HG02970 (cell line): ENCODE measurements around the gene LRTM2.
"Not testable (repeated sequence)": the region's sequence is repeated elsewhere in the genome, so short reads cannot be mapped to it uniquely, and the experiment has no call there.

ENCODE experiments used
- ATAC-seq: cut with Tn5 transposase; IDR thresholded peaks from one replicate; pipeline ENCODE4 v1.9.1; 2021; ENCODE audit warnings: mild to moderate bottlenecking, moderate library complexity, moderate number of reproducible peaks; ENCODE audit not compliant: unreplicated experiment, low FRiP score

The LRTM2 gene

DNA sequence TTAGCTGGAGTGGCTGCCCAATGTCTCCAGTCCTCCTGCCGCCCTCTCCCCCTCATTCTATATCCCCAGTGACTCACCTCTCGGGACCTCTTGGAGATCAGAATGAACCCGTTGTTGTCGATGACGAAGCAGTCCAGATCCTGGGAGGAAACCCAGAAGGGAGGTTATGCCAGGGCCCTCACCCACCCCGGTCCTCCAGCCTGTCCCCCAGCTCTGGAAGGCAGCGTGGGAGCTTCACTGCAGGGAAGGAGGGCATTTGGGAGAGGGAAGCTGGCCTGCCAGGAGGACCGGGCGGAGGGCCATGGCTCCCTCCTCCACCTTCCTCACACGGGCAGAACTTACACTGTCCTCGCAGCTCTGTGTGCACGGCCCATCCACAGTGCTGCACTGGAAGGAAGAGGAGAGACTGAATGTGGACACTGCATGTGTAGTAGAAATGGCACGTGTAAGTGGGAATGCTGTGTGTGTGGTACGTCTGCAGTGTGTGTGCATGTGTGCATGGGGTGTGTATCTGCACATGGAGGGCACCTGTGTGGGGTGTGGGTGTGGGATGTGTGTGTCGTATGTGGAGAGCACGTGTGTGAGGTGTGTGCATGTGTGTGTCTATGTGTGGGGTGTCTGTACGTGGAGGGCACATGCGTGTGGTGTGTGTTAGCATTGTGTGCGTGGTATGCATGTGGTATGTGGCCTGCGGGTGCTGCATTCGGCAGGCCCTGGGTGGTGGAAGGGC, 10.0 kb upstream of the LRTM2 start:
- no peak for ATAC-seq

DNA sequence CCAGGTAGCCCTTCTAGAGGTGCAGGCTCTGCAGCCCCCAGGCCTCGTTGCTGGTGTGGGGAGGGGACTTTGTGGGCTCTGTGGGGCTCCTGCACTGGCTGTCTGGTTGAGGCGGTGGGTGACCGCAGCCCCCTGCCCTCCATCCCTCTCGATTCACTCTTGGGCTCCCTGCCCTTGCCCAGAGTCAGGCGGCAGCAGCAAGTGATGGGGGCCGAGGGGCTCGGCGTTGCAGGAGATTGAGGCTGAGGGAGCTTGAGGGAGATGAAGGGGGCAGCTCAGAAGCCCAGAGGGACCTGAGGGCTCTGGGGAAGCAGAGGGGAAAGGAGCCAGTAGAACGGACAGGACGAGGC, 9.5 kb upstream of the LRTM2 start:
- ATAC-seq, result no peak

DNA sequence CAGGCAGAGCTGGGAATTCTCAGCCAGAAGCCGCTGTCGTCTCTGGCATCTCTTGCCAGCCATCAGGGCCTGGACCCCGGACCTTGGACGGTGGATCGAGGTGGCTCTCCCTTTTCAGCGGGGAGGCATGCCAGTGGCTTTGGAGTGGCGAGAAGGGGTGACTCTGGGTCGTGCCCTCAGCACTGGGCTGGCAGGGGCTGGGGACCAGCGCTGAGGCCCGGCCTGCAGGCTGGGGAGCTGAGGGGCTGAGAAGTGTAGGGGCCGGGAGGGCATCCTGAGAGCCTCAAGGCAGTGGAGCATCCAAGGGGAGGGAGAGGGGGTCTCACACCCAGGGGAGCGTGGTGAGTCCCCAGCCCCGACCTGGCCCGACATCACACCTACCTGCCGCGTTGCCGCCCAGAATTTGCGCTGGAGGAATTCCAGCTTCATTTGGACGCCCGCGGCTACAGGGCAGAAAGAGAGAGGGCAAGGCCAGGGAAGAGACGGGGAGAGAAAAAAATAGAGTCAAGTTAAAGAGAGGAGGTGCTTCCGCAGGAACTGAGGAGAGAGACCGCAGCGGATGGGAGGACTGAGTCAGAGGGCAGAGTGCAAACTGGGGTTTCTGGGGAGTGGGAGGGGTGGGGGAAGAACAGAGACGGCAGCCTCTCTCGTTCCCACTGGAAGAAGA, 9.0 kb upstream of the LRTM2 start:
- no peak for ATAC-seq

- ATAC-seq, result no peak
Measured at GRCh38 chr12:1811948-1812291, 8.4 kb upstream of the LRTM2 start.

DNA sequence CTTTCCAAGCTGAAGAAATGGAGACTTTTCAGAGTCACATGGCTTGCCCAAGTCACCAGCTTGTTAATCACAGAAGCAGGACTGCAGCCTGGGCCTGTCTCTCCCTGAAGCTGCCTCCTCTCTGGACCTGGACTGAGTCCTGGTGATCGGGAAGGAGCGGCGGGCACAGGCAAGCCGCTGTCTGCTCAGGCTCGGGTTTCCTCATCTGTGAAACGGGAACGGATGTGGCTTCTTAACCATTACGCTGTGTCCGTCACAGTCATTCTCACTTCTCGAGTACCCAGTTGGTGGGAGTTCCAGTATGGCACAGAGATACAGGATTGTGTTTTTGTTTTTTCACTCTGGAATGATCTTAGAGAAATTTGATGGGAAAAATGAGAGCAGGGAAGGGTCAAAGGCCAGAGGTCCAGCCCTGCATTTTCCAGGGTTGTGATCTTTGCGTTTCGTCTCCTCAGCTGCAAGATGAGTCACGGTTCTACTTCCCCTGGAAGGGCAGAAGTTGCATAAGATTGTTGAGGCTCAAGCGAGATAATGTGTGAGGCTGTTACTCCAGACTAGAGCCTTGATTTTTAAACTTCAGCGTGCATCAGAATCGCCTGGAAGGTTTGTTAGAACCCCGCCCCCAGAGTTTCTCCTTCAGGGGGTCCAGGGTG, 7.6 kb upstream of the LRTM2 start:
- ATAC-seq, result no peak

- no peak for ATAC-seq
Measured at GRCh38 chr12:1814266-1814665, 6.1 kb upstream of the LRTM2 start.

DNA sequence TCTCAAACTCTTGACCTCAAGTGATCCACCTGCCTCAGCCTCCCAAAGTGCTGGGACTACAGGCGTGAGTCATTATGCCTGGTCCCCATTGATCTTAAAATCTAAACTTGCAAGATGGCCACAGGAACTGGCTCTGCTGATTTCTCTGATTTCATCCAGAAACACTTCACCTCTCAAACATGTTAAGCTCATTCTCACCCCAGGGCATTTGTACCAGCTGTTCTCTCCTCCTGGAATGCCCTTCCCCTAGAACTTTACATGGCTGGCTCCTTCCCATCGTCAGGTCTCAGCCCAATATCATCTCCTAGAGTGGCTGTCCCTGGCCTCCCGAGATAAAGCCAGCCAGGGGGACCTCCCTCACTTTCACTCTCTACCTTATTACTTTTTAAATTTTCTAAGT, 5.3 kb upstream of the LRTM2 start:
- no peak for ATAC-seq

GRCh38 chr12:1815814-1816729, 4.3 kb upstream of the LRTM2 start:
- no peak for ATAC-seq

DNA sequence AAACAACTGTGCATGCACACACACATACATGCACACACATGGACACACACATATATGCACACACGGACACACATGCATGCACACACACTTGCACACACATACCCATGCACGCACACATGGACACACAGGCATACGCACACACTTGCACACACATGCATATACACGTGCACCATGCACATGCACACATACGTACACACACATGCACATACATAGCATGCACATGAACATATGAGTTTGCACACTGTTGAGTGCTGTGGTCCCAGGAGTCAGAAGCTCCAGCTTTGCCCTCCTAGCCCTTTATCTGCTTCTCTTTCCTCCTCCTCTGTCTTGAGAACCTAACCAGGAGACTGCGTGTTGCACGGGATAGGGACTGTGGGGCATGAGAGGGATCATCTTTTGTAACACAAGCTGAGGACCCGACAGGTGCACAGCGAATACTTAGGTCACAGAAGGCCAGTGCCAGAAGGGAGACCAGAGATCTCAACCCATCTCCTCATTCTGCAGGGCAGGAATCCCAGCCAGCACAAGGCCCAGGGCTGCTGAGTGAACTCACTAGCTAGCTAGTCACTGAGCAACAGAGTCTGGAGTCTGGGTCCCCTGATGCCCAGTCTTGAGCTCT, 3.5 kb upstream of the LRTM2 start:
- no peak for ATAC-seq

DNA sequence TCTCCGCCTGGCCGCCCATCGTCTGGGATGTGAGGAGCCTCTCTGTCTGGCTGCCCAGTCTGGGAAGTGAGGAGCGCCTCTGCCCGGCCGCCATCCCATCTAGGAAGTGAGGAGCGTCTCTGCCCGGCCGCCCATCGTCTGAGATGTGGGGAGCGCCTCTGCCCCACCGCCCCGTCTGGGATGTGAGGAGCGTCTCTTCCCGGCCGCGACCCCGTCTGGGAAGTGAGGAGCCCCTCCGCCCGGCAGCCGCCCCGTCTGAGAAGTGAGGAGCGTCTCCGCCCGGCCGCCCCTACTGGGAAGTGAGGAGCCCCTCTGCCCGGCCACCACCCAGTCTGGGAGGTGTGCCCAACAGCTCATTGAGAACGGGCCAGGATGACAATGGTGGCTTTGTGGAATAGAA, 2.4 kb upstream of the LRTM2 start:
- not testable (repeated sequence) for ATAC-seq

- ATAC-seq, result no peak
Measured at GRCh38 chr12:1819050-1819449, 1.3 kb upstream of the LRTM2 start.

- no peak for ATAC-seq
Measured at GRCh38 chr12:1819571-1819970, 794 bp upstream of the LRTM2 start.

DNA sequence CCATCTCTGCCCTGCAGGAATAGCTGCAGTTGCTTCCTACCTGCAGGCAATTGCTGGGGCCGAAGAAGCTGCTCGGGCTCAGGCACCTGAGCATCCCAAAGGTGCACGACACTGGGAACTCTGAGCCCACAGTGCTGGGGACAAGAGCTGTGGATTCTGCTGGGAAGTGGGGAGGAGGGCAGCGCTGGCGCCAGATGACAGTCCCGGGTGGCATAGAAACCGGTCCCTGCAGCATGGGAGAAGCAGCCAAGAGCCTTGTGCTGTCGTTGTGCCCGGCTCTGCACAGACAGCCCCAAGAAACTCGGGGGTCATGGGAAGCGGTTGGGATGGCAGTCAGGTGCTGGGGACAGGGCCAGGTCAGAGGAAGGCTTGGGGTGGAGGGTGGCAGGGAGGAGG, 529 bp downstream of the LRTM2 start:
- no peak for ATAC-seq

GRCh38 chr12:1821805-1822204, 1.4 kb downstream of the LRTM2 start:
- ATAC-seq, result no peak

GRCh38 chr12:1822699-1823098, 2.3 kb downstream of the LRTM2 start:
- ATAC-seq, result no peak

DNA sequence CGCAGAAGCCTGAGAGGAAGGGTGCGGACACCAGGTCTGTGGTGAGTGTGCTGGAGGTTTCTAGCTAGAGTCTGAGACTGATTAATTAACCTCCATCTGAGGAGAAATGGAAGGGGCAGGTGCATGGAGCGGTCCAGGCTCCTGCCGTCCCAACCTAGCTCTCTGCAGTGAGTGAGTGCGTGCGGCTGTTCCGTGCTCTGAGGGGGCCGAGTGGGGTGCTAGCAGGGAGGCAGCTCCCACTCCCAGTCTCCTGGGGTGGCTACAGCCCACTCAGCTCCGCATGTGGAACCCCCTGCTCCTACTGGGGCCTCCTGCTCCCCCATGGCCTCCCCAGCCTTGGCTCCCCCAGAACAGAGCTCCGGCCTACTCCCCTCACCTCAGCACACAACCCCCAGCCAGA, 2.9 kb downstream of the LRTM2 start:
- ATAC-seq, result no peak

DNA sequence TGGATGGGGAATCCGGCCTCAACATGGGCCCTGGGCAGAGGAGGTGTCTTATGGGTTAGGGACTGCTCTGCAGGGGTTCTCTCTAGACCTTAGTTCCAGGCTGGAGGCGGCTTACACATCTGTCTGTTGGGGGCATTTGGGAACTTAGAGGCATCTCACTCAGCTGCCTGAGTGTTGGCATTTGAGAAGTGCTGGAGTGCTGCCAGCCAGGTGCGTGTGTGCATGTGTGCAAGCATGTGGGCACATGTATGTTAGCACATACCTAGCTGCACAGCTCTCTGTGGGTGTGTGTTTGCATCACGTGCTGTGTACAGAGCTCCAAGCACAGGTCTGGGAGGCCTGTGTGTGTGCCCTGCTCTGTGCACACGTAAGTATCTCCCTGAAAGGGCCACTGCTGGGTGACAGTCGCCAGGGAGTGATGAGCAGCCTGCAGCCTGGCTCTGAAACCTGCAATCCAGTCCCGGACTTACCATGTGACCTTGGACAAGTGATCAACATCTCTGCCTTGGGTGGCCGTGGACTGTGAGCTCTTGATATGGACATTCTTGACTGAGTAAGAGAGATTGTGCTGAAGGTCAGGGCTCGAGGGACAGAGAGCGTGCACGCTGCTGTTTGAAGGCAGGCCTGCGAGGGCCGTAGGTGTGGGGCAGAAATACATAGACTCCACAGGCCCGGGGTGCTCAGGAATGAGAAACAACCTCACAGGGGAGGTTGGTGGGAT, 5.2 kb downstream of the LRTM2 start:
- ATAC-seq, result no peak

- no peak for ATAC-seq
Measured at GRCh38 chr12:1826401-1826800, 6.0 kb downstream of the LRTM2 start.

- no peak for ATAC-seq
Measured at GRCh38 chr12:1826867-1827705, 6.7 kb downstream of the LRTM2 start.
